Stimulated activated CD4-positive, alpha-beta T cell treated with anti-CD3 and anti-CD28 coated beads, Interleukin-4, amount 100 ng/mL, for 48 hours (primary cell): Measurements from ENCODE around the gene SLBP.

Source experiments
- DNase-seq, 2 donors: peaks; one replicate each; pipeline ENCODE4 v3.0.0-alpha.2; 2020; ENCODE audit warnings: low read depth in 2 of 2

SLBP gene

DNA sequence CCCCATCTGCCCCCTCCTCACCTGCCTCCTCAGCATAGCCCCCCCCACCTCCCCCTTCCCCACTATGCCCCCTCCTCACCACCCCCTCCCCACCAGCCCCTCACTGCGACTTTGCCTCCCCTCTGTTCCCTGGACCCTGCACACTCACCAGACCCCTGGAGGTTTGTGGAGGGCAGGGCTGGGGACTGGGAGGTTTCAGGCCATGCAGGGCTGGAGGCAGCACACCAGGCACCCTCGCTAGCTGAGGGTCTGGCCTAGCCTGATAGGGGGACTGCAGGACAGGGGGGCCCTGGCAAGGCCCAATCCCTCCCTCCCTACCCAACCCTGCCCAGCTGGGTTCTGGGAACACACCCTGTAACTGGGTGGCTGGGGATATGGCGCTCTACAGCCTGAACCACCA, 37.3 kb upstream of the SLBP start:
- no peak for DNase-seq

DNA sequence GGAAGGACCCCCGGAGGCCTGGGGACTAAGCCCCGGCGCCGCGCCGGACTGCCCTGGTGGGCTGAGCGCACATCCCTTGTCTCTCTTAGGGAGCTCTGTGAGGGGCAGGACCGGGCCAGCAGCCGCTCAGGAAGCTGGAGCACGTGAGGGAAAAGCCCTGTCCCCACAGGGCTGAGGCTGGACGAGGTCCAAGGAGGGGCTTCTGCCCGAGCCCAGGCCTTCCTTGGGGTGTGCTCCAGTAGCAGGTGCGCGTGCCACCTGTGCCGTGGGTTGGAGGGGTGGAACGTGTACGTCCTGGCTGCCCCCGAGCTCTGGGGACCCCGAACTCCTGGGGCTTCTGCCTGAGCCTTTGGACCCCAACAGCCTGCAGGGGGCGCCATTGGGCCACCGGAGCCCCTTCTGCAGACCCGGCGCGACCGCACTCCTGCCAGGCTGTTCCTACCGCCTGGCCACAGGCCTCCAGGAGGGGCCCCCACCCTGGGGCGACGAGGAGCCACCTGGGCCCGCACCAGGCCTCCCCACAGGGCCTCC, 36.4 kb upstream of the SLBP start:
- peak; percentile 83 to 93 for DNase-seq

DNA sequence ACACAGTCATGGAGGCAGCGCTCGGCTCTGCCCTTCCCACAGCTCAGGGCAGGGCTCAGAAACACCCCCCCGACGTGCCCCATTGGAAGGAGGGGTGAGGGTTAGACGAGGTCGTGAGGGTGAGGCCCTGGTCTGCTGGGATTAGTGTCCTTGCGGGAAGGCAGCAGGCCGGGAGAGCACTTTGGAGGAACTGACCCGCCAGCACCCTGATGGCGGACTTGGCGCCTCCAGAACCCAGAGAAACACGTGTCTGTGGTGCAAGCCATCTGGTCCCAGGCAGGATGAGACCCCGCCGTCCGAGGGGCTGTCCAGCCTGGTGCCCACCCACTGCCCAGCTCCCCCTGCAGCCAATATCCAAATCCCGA, 35.5 kb upstream of the SLBP start:
- DNase-seq: no peak

- DNase-seq: no peak
Measured at GRCh38 chr4:1746919-1747602, 34.9 kb upstream of the SLBP start.

- DNase-seq: peak; percentile 84 to 85
Measured at GRCh38 chr4:1746265-1746691, 34.2 kb upstream of the SLBP start.

- DNase-seq: no peak
Measured at GRCh38 chr4:1745697-1746096, 33.6 kb upstream of the SLBP start.

- DNase-seq: no peak
Measured at GRCh38 chr4:1745165-1745564, 33.0 kb upstream of the SLBP start.

GRCh38 chr4:1744552-1744951, 32.4 kb upstream of the SLBP start:
- DNase-seq: no peak

DNA sequence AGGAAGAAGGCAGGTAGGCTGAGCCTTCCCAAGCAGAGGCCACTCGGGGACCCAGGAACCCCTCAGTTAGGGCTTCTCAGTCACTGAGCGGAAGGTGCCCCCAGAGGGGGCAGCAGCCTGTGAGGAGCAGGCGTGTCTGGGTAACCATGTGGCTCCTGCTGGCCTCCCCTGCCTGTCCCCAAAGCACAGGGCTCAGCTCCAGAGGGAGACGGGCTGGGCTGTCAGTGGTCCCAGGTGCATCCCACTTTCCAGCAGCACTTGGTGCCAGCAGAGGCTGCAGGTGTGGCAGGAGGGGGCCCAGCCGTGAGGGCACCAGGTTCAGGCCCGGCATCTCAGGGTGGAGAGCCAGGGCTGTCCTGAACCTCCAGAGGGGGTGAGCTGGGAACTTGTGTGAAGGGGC, 31.9 kb upstream of the SLBP start:
- no peak for DNase-seq

GRCh38 chr4:1743551-1743950, 31.4 kb upstream of the SLBP start:
- DNase-seq: no peak

DNA sequence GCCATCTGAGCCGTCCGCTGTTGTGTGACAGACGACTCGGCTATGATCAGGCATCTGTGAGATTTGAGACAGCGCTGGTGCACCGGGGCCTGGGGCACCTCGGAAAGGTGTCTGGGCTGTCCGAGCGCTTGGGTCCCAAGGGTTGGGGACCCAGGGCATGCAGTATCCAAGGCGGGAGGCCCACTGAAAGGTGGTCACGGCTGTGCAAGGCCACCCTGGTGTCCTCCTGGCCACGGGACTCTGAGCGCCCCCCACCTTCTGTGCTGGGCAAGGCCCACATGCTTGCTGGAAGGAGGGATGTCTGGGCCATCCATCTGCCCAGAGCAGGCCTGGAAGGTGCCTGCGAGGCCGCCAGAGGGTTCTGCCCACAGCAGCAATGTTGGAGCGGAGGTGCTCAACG, 29.1 kb upstream of the SLBP start:
- DNase-seq: no peak

- DNase-seq: no peak
Measured at GRCh38 chr4:1740021-1740545, 28.0 kb upstream of the SLBP start.

GRCh38 chr4:1739358-1739757, 27.2 kb upstream of the SLBP start:
- no peak for DNase-seq

DNA sequence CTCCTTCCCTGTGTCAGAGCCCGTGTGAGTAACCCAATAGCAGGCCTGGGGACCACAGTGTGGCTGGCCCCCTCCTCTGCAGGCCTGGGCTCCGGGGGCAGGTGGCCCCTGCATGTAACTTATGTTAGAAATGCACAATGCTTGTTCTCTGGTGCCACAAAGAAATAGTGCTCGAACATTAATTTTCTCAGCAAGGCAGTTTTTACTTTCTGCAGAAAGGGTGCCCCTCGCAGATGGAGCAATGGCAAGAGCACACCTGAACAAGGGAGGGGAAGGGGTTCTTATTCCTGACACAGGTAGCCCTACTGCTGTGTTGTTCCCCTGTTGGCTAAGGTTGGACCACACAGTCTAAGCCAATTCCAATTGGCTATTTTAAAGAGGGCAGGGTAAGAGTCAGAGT, 26.3 kb upstream of the SLBP start:
- no peak for DNase-seq

- DNase-seq: no peak
Measured at GRCh38 chr4:1737666-1738065, 25.5 kb upstream of the SLBP start.

GRCh38 chr4:1736812-1737211, 24.7 kb upstream of the SLBP start:
- DNase-seq: no peak

DNA sequence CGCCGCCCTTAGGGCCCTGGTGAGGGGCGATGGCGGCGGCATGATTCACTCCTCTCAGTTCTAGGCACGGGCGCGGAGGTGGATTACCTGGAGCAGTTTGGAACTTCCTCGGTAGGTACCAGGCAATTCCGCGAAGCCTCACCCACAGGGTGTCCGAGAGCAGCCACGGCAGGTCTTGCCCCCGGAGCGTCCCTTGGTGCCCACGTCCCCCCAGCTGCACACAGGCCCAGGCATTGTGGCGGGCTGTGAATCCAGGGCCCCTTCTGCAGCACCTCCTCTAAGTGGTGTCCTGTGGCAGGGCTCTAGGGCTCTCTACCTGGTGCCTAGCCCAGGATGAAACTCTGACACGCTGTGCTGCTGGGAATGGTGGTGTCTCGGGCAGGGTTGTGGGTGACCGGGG, 23.1 kb upstream of the SLBP start:
- no peak for DNase-seq

GRCh38 chr4:1732911-1733310, 20.8 kb upstream of the SLBP start:
- DNase-seq: no peak

DNA sequence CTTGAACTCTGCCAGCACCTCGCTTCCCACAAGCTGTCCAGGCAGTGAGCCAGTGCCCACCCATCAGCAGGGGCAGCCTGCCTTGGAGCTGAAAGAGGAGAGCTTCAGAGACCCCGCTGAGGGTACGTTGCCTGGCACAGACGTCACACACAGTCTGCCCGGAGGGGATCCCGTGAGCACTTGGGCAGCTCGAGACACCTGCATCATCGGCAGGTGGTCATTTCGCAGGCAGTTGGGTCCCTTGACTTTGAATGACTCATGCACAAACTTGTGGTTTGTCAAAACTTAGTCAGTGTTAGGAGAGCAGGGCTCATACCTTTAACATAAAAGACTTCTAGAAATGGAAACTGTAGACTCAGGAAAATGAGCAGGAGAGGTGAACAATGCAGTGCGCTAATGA, 19.1 kb upstream of the SLBP start:
- DNase-seq: no peak

DNA sequence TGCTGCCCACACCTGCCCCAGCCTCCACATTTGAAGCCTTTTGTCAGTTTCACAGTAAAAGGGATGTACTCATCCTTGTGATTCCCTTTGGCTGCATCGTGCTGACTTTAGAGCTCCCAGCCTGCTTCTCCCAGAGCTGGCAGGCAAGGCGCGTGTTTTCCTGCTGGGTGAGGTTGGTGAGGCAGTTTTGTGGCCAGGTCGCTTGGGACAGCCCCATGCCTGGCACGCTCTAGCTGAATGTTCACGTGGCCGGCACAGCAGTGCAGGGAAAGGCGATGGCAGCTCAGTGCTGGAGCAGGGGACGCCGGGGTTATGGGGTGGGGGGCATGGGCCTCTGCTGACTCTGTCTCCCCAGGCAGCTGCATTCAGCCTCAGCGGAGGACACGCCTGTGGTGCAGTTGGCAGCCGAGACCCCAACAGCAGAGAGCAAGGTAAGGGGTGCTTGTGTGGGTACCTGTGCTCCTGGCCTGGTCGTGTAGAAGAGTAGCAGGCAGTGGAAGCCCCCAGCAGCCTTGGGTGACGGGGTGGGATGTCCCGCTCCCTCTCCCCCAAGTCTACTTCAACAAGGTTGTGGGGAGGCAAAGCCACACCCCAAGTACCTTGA, 18.5 kb upstream of the SLBP start:
- no peak for DNase-seq

DNA sequence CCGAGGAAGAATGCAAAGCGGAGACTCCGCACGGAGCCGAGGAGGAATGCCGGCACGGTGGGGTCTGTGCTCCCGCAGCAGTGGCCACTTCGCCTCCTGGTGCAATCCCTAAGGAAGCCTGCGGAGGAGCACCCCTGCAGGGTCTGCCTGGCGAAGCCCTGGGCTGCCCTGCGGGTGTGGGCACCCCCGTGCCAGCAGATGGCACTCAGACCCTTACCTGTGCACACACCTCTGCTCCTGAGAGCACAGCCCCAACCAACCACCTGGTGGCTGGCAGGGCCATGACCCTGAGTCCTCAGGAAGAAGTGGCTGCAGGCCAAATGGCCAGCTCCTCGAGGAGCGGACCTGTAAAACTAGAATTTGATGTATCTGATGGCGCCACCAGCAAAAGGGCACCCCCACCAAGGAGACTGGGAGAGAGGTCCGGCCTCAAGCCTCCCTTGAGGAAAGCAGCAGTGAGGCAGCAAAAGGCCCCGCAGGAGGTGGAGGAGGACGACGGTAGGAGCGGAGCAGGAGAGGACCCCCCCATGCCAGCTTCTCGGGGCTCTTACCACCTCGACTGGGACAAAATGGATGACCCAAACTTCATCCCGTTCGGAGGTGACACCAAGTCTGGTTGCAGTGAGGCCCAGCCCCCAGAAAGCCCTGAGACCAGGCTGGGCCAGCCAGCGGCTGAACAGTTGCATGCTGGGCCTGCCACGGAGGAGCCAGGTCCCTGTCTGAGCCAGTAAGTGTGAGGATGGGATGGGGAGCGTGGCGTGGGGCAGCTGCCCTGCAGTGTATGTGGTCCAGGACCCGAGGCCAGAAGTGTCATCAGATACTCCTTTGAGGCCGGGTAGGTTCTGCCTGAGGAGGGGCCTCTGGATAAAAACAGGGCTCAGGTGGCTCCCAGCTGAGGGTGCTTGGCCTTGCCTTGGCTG, 16.2 kb upstream of the SLBP start:
- DNase-seq: no peak
